Sciatic nerve (tissue), 2 donors: ENCODE data around the gene IER3. TPM values are rescaled to one million over a fixed set of nuclear protein-coding genes. Genes with fewer than 3 reads are reported as not detected.
"Not testable (repeated sequence)": the region's sequence is repeated elsewhere in the genome, so short reads cannot be mapped to it uniquely, and the experiment has no call there.

Experiments
- ATAC-seq: fragments of 200-7000 bp; cut with Tn5 transposase; one replicate; pipeline ENCODE4 v1.9.1; 2020; ENCODE audit warnings: mild to moderate bottlenecking, moderate library complexity
- DNase-seq: peaks from one replicate; pipeline ENCODE4 v3.0.0-alpha.2; 2020; ENCODE audit warnings: low spot score
- intact Hi-C: fragments of 100-400 bp; cut with DNase I; formaldehyde crosslinking; loops from one replicate; pipeline ENCODE4 v1.14.2; 2022
- total RNA-seq: library from RNA; stranded (reverse); fragmentation: NEBNext Ultra II Directional; extraction: Animal tissue kit (Norgen Biotek cat#: 25700); gene quantifications from one replicate; pipeline ENCODE4 v1.2.1, GENCODE V29; 2021
- donor health status: DM: no; HTN: no; CAD: no.
- donor health status: DM: no; HTN: no; CAD: no.

The IER3 gene
- total RNA-seq, 1 donor from 2014 or later = 40.7 TPM

- intact Hi-C loops, DNase-seq, ATAC-seq: not testable (repeated sequence)
Measured at GRCh38 chr6:30717845-30718720, 26.3 kb downstream of the IER3 start.

- DNase-seq = peak; percentile 99
- ATAC-seq = peak; percentile 90
- intact Hi-C loops = no loop called here
Measured at GRCh38 chr6:30717129-30717844, 27.1 kb downstream of the IER3 start, which contains the start of gene MDC1. Gene MDC1 (minus strand): TSS chr6:30717281. CDS start chr6:30715175, 2,106 bp downstream.

- ATAC-seq (no peak), DNase-seq (no peak)
- intact Hi-C loops = no loop called here
Measured at GRCh38 chr6:30716879-30717128, 27.5 kb downstream of the IER3 start.

- DNase-seq = no peak
- ATAC-seq = no peak
- intact Hi-C loops = no loop called here
Measured at GRCh38 chr6:30714263-30714662, 30.1 kb downstream of the IER3 start.

GRCh38 chr6:30712441-30712945 lies 31.9 kb downstream of the IER3 start:
- no peak for DNase-seq
- no peak for ATAC-seq
- intact Hi-C loops = no loop called here

GRCh38 chr6:30711758-30712380 lies 32.5 kb downstream of the IER3 start:
- DNase-seq (no peak), ATAC-seq (no peak)
- intact Hi-C loops = no loop called here

GRCh38 chr6:30709101-30709868 lies 35.1 kb downstream of the IER3 start:
- intact Hi-C loops = no loop called here
- ATAC-seq (no peak), DNase-seq (no peak)

- intact Hi-C loops = no loop called here
- DNase-seq (no peak), ATAC-seq (no peak)
Measured at GRCh38 chr6:30707281-30707850, 37.0 kb downstream of the IER3 start.

- DNase-seq = no peak
- no peak for ATAC-seq
- intact Hi-C loops = no loop called here
Measured at GRCh38 chr6:30705620-30706019, 38.7 kb downstream of the IER3 start.

- intact Hi-C loops = no loop called here
- no peak for ATAC-seq
- no peak for DNase-seq
Measured at GRCh38 chr6:30703821-30704220, 40.5 kb downstream of the IER3 start.

- intact Hi-C loops = no loop called here
- ATAC-seq = no peak
- DNase-seq = no peak
Measured at GRCh38 chr6:30703011-30703410, 41.3 kb downstream of the IER3 start.

- DNase-seq = no peak
- intact Hi-C loops = no loop called here
- ATAC-seq = peak; percentile 50
Measured at GRCh38 chr6:30700340-30700739, 44.0 kb downstream of the IER3 start.

GRCh38 chr6:30696432-30696831 lies 47.9 kb downstream of the IER3 start:
- ATAC-seq (no peak), DNase-seq (no peak)
- intact Hi-C loops = no loop called here

Other genes with a start within 250 kb of the IER3 start
- 63.3 TPM for gene GNL1, start 188.1 kb downstream of the IER3 start, total RNA-seq
- 10.9 TPM for gene PRR3, start 187.3 kb downstream of the IER3 start, total RNA-seq
- 39.1 TPM for gene ABCF1, start 173.1 kb downstream of the IER3 start, total RNA-seq
- 76.9 TPM for gene PPP1R10, start 127.3 kb downstream of the IER3 start, total RNA-seq
- gene MRPS18B, start 126.7 kb downstream of the IER3 start, total RNA-seq = 33.7 TPM
- gene ATAT1, start 117.7 kb downstream of the IER3 start, total RNA-seq = 14.8 TPM
- 17.0 TPM for gene C6orf136, start 97.4 kb downstream of the IER3 start, total RNA-seq
- gene DHX16, start 71.5 kb downstream of the IER3 start, total RNA-seq = 25.2 TPM
- 93.0 TPM for gene PPP1R18, start 57.9 kb downstream of the IER3 start, total RNA-seq
- gene NRM, start 53.6 kb downstream of the IER3 start, total RNA-seq = 11.0 TPM
- gene MDC1, start 27.3 kb downstream of the IER3 start, total RNA-seq = 43.2 TPM
- gene TUBB, start 24.2 kb downstream of the IER3 start, total RNA-seq = 292 TPM
- 172 TPM for gene FLOT1, start 1.9 kb downstream of the IER3 start, total RNA-seq
- gene DDR1, start 140.0 kb upstream of the IER3 start, total RNA-seq = 93.5 TPM
- 30.4 TPM for gene GTF2H4, start 163.7 kb upstream of the IER3 start, total RNA-seq
- gene VARS2, start 169.7 kb upstream of the IER3 start, total RNA-seq = 25.2 TPM
- 0.76 TPM for gene SFTA2, start 187.6 kb upstream of the IER3 start, total RNA-seq
- gene MUCL3, start 196.4 kb upstream of the IER3 start, total RNA-seq = 0.18 TPM
- 0.18 TPM for gene MUC21, start 239.2 kb upstream of the IER3 start, total RNA-seq